Pulmonary artery endothelial cell (primary cell): ENCODE data around the gene ADAM19. TPM values are rescaled to one million over a fixed set of nuclear protein-coding genes. Genes with fewer than 3 reads are reported as not detected.

Source experiments
- DNase-seq: peaks from one replicate; pipeline ENCODE4 v3.0.0-alpha.2; 2011; ENCODE audit warnings: low read depth, low spot score
- total RNA-seq: library from RNA; depleted of rRNA; stranded (reverse); fragments of >200 nt; gene quantifications from 2 replicates; pipeline ENCODE4 v1.2.3, GENCODE V29; 2014

The ADAM19 gene
- total RNA-seq, 1 donor from 2014 or later: 33.2 TPM

GRCh38 chr5:157464519-157465171, 110.9 kb downstream of the ADAM19 start:
- no peak for DNase-seq

GRCh38 chr5:157463621-157464518, 111.7 kb downstream of the ADAM19 start:
- DNase-seq: no peak

GRCh38 chr5:157463081-157463480, 112.5 kb downstream of the ADAM19 start:
- DNase-seq: no peak

GRCh38 chr5:157460921-157461792, 114.4 kb downstream of the ADAM19 start:
- DNase-seq: no peak

- DNase-seq: no peak
Measured at GRCh38 chr5:157459715-157460599, 115.6 kb downstream of the ADAM19 start, which contains the start of gene NIPAL4. Gene NIPAL4, plus strand, starts transcription at chr5:157460213. Its CDS starts 108 bp downstream, at chr5:157460321.

DNA sequence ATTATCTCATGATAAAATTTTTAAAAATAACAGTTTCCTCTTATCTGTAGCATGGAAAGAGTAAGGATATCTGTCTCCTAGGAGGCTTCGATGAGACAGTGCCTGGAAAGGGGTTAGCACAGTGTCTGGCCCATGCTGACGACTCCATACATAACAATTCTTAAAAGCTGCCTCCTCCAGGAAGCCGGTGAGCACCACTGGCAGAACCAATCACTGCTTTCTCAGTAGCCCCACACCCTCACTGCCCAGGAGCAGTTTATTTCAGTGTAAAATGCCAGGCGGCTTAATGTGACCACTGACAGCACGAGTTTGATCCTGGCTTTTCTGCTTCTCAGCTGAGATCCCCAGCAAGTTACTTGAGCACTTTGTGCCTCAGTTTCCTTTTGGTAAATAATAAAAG, 116.7 kb downstream of the ADAM19 start:
- DNase-seq: no peak

- DNase-seq: no peak
Measured at GRCh38 chr5:157457391-157457790, 118.2 kb downstream of the ADAM19 start.

GRCh38 chr5:157456301-157456700, 119.3 kb downstream of the ADAM19 start:
- DNase-seq: no peak

- DNase-seq: no peak
Measured at GRCh38 chr5:157455057-157455456, 120.5 kb downstream of the ADAM19 start.

GRCh38 chr5:157454273-157454672, 121.3 kb downstream of the ADAM19 start:
- DNase-seq: no peak

DNA sequence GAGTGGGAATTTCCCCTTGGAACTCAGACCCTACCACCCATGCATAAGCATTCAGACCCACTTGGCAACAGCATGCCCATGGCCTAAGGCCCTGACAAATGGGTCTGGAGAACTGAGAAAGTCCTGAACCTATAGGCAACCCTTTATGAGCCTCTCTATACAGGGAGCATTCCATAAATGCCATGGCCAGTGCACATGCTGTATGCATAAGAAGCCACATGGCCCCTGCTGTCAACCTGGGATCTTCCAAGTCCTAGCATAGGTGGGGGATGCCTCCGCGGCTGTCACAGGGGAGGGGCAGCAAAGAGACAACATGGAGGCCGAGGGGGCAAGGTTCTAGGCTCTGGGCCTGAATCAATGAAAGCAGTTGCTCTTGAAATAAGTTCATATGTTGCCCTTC, 123.8 kb downstream of the ADAM19 start:
- no peak for DNase-seq

GRCh38 chr5:157450024-157450423, 125.6 kb downstream of the ADAM19 start:
- no peak for DNase-seq

DNA sequence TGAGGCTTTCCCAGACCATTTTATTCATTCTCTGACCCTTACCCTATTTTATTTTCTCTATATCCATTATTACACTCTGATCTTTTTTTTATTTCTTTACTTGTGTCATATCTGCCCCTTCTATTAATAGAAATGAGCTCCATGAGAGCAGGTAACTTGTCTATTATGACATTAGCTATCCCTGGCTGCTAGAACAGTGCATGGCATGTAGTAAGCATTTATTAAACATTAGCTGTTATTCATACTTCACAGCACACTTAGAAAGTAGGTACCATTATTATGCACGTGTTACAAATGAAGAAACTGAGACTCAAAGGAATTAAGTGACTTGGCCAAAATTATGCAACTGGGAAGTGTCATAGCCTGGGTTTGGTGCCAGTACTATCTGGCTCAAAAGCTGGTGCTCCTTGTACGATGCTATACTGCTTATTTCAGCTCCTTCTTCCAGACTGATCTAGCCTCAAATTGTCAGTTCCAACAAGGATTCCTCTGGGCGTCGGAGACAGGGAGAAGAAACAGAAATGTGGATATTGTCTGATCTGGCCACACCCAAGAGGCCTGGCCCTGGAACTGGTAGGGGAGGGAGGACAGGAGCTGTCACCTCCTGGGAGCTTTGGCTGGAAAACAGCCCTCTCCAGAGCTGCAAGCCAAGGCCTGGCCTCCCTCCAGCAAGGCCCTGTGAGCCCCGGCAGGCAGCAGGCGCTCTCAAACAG, 126.4 kb downstream of the ADAM19 start:
- DNase-seq: no peak

- DNase-seq: no peak
Measured at GRCh38 chr5:157447201-157447637, 128.4 kb downstream of the ADAM19 start.

GRCh38 chr5:157446412-157446935, 129.1 kb downstream of the ADAM19 start:
- no peak for DNase-seq

- DNase-seq: no peak
Measured at GRCh38 chr5:157445745-157446411, 129.7 kb downstream of the ADAM19 start.

DNA sequence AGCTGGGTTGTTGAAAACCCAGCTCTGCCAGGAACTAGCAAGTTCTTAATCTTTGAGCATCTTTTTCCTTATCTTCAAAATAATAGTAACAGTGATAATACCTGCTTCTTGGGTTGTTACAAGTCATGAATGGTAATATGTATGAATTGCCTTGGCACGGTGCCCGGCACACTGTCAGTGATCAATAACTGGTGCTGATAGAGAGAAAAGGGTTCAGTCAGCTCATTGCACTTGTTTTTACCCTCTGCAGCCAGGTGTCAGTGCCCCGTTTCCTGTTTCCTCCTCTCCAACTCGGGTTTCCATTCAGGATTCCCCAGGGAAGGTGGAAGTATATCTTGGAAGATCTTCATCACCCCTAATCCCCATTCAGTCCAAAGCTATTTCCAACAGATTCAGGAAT, 131.4 kb downstream of the ADAM19 start:
- no peak for DNase-seq

DNA sequence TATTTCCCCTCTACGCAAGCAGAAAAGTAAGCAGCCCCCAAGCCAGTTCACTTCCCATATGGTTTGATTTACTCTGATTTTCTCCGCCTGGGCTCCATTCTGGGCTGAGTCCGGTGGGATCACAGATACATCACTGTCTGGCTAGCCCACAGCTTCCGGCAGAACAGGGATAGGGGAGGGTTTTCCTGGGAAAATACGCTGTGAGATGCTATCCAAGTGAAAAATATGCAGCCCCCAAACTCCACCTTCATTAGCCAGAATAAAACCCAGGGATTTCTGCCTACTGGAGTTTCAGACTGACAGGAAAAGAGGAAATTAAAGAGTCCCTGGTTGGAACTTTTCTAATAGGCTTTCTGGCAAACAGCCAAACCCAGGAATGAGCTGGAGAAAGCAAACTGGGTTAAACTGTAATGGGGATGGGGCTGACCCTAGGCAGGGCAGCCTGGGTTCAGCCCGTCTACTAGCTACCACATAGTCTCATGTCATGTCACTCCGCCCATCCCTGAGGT, 132.5 kb downstream of the ADAM19 start:
- DNase-seq: no peak

- DNase-seq: no peak
Measured at GRCh38 chr5:157434096-157434495, 141.5 kb downstream of the ADAM19 start.
